H1 (cell line): ENCODE measurements around the gene INPP4A. TPM values are rescaled to one million over a fixed set of nuclear protein-coding genes. Genes with fewer than 3 reads are reported as not detected.

ENCODE experiments used
- CTBP2 ChIP-seq: IDR thresholded peaks from 2 replicates; pipeline ENCODE4 v1.7.0; 2011; ENCODE audit warnings: borderline replicate concordance, mild to moderate bottlenecking, moderate library complexity, mixed read lengths, low read length; ENCODE audit not compliant: insufficient read depth, insufficient read length
- HDAC6 ChIP-seq: IDR thresholded peaks from one replicate; pipeline ENCODE4 v1.7.1; 2012; ENCODE audit warnings: low read depth, mild to moderate bottlenecking, inconsistent platforms, low read length, moderate library complexity
- TBP ChIP-seq: IDR thresholded peaks from 2 replicates; pipeline ENCODE4 v1.6.1; 2011; ENCODE audit warnings: low read depth, low read length, improper control_type of control experiment
- polyA plus RNA-seq, 7 experiments: library from polyadenylated mRNA; depleted of rRNA in 3 of 7; stranded (reverse) in 5 of 7; unstranded in 2 of 7; fragments of >200 nt in 5 of 7; fragments of 200-250 nt in 2 of 7; gene quantifications; 1 replicate in 5 of 7; 2 replicates in 1 of 7; 4 replicates in 1 of 7; pipeline versions ENCODE4 v1.2.1 to v1.2.3, GENCODE V29; 2011 to 2013; ENCODE audit warnings: missing spikeins in 2 of 7, mixed read lengths in 2 of 7
- total RNA-seq: library from RNA; stranded (reverse); fragmentation: NEBNext Ultra II Directional; extraction: Animal tissue kit (Norgen Biotek cat#: 25700); gene quantifications from 2 replicates; pipeline ENCODE4 v1.2.1, GENCODE V29; 2021

INPP4A gene
- total and polyA plus RNA-seq, 2 of the 8 experiments (the other 6 are each of a cell fraction or from before 2014, with no cell fraction given), result 25.6 to 34.3 TPM

- TF ChIP-seq HDAC6, result no peak
- no peak for TF ChIP-seq CTBP2
- TF ChIP-seq TBP, result no peak
Observed at GRCh38 chr2:98524168-98524567, 79.5 kb downstream of the INPP4A start (continued).
